WTC11 (cell line): Measurements from ENCODE around the gene AMOT. TPM values are rescaled to one million over a fixed set of nuclear protein-coding genes. Genes with fewer than 3 reads are reported as not detected.

Source experiments
- ATAC-seq: fragments of 200-7000 bp; cut with Tn5 transposase; 2 replicates; pipeline ENCODE4 v1.10.0; 2021; ENCODE audit warnings: mild to moderate bottlenecking, moderate library complexity
- CTCF ChIA-PET: fragments of 300-600 bp; sonication (Branson Sonifier 250); formaldehyde crosslinking; loops from one replicate; lab custom pipeline; 2021; ENCODE audit warnings: antibody characterized with exemption; lab: Charles Lee
- POLR2A ChIA-PET: fragments of 350-600 bp; sonication (Branson Sonifier 250); formaldehyde crosslinking; loops from one replicate; lab custom pipeline; 2021; ENCODE audit warnings: antibody characterized with exemption; lab: Charles Lee
- DNase-seq: peaks from one replicate; pipeline ENCODE4 v3.0.0; 2021; ENCODE audit warnings: low spot score
- H3K27ac Mint-ChIP-seq: 2 replicates; pipeline ENCODE4 v1.8.0; 2021; ENCODE audit warnings: mixed read lengths
- H3K27me3 Mint-ChIP-seq: 2 replicates; pipeline ENCODE4 v1.8.0; 2021; ENCODE audit warnings: low read depth, mild to moderate bottlenecking, moderate library complexity, mixed read lengths
- H3K36me3 Mint-ChIP-seq: 2 replicates; pipeline ENCODE4 v1.8.0; 2021; ENCODE audit warnings: mixed read lengths
- H3K4me1 Mint-ChIP-seq: 2 replicates; pipeline ENCODE4 v1.8.0; 2022; ENCODE audit warnings: mixed read lengths
- H3K4me3 Mint-ChIP-seq: 2 replicates; pipeline ENCODE4 v1.8.0; 2021; ENCODE audit warnings: mild to moderate bottlenecking, moderate library complexity, mixed read lengths
- H3K9me3 Mint-ChIP-seq: 2 replicates; pipeline ENCODE4 v1.8.0; 2021; ENCODE audit warnings: mixed read lengths
- ATF2 ChIP-seq: sonication (generic); formaldehyde crosslinking; IDR thresholded peaks from 2 replicates; pipeline ENCODE4 v1.8.1; 2022; ENCODE audit warnings: low read depth, missing genetic modification reagents, borderline replicate concordance
- FOXK1 ChIP-seq: sonication (generic); formaldehyde crosslinking; IDR thresholded peaks from 2 replicates; pipeline ENCODE4 v1.8.0; 2022; ENCODE audit warnings: mild to moderate bottlenecking, moderate library complexity, missing genetic modification reagents
- JAZF1 ChIP-seq: fragments of 250-450 bp; sonication (Bioruptor Pico); IDR thresholded peaks from 2 replicates; pipeline ENCODE4 v1.9.0; 2021; ENCODE audit warnings: moderate library complexity, mild to moderate bottlenecking, inconsistent platforms
- JUN ChIP-seq: sonication (generic); formaldehyde crosslinking; IDR thresholded peaks from 2 replicates; pipeline ENCODE4 v1.8.0; 2023; ENCODE audit warnings: mild to moderate bottlenecking, missing genetic modification reagents
- KAT7 ChIP-seq: sonication (generic); formaldehyde crosslinking; IDR thresholded peaks from 2 replicates; pipeline ENCODE4 v1.8.1; 2023; ENCODE audit warnings: missing genetic modification reagents, mild to moderate bottlenecking, borderline replicate concordance
- MLX ChIP-seq: sonication (generic); formaldehyde crosslinking; IDR thresholded peaks from 2 replicates; pipeline ENCODE4 v1.8.1; 2023; ENCODE audit warnings: mild to moderate bottlenecking, missing genetic modification reagents, moderate library complexity
- MYBL2 ChIP-seq: sonication (generic); formaldehyde crosslinking; IDR thresholded peaks from 2 replicates; pipeline ENCODE4 v1.8.1; 2023; ENCODE audit warnings: mild to moderate bottlenecking, moderate library complexity, missing genetic modification reagents
- NR2C2 ChIP-seq: sonication (generic); formaldehyde crosslinking; IDR thresholded peaks from 2 replicates; pipeline ENCODE4 v1.8.0; 2022; ENCODE audit warnings: mild to moderate bottlenecking, missing genetic modification reagents
- RELA ChIP-seq: sonication (generic); formaldehyde crosslinking; IDR thresholded peaks from 2 replicates; pipeline ENCODE4 v1.8.1; 2022; ENCODE audit warnings: missing genetic modification reagents, mild to moderate bottlenecking, borderline replicate concordance
- SOX15 ChIP-seq: fragments of 250-450 bp; sonication (Bioruptor Pico); IDR thresholded peaks from 2 replicates; pipeline ENCODE4 v1.9.0; 2021; ENCODE audit warnings: mild to moderate bottlenecking
- TEAD1 ChIP-seq: sonication (generic); formaldehyde crosslinking; IDR thresholded peaks from 2 replicates; pipeline ENCODE4 v1.8.0; 2022; ENCODE audit warnings: mild to moderate bottlenecking, missing genetic modification reagents
- ZNF138 ChIP-seq: sonication (generic); formaldehyde crosslinking; conservative IDR thresholded peaks from 2 replicates; pipeline ENCODE4 v1.8.1; 2022; ENCODE audit warnings: mild to moderate bottlenecking, moderate library complexity, missing genetic modification reagents
- ZNF232 ChIP-seq: sonication (generic); formaldehyde crosslinking; IDR thresholded peaks from 2 replicates; pipeline ENCODE4 v1.8.0; 2022; ENCODE audit warnings: mild to moderate bottlenecking, missing genetic modification reagents
- ZNF317 ChIP-seq: sonication (generic); formaldehyde crosslinking; IDR thresholded peaks from 2 replicates; pipeline ENCODE4 v1.8.1; 2023; ENCODE audit warnings: low read depth, mild to moderate bottlenecking, moderate library complexity, missing genetic modification reagents, borderline replicate concordance
- ZNF423 ChIP-seq: fragments of 250-450 bp; sonication (Bioruptor Pico); IDR thresholded peaks from 2 replicates; pipeline ENCODE4 v2.1.2; 2022; ENCODE audit warnings: mild to moderate bottlenecking, moderate library complexity
- ZNF425 ChIP-seq: fragments of 250-450 bp; sonication (Bioruptor Pico); conservative IDR thresholded peaks from 2 replicates; pipeline ENCODE4 v1.9.0; 2021; ENCODE audit warnings: mild to moderate bottlenecking
- total RNA-seq: library from RNA; stranded (reverse); gene quantifications from 3 replicates; pipeline ENCODE4 v1.2.3, GENCODE V29; 2021
- TF ChIP-seq, protein P1 (sequence below): sonication (generic); formaldehyde crosslinking; IDR thresholded peaks from 2 replicates; pipeline ENCODE4 v1.8.1; 2022; ENCODE audit warnings: missing genetic modification reagents, borderline replicate concordance
- TF ChIP-seq, protein P2 (sequence below): sonication (generic); formaldehyde crosslinking; IDR thresholded peaks from 2 replicates; pipeline ENCODE4 v1.8.1; 2023; ENCODE audit warnings: mild to moderate bottlenecking, missing genetic modification reagents, borderline replicate concordance
- TF ChIP-seq, protein P3 (sequence below): sonication (generic); formaldehyde crosslinking; IDR thresholded peaks from 2 replicates; pipeline ENCODE4 v1.8.1; 2022; ENCODE audit warnings: mild to moderate bottlenecking, missing genetic modification reagents, moderate library complexity, borderline replicate concordance

The AMOT gene
- total RNA-seq, 1 experiment from 2014 or later: 7.2 TPM

- TF ChIP-seq ZNF425 (CRISPR knock-in tag) (no peak), MYBL2 (no peak), ZNF423 (CRISPR knock-in tag) (no peak)
Observed at GRCh38 chrX:112789931-112790330, 50.7 kb downstream of the AMOT start (continued).

GRCh38 chrX:112786076-112786475 is 54.6 kb downstream of the AMOT start:
- H3K9me3 Mint-ChIP-seq: peaks cover 7% of the 10 kb centered on the region
- TF ChIP-seq NR2C2 (CRISPR knock-in tag) (no peak), ZNF317 (CRISPR knock-in tag) (no peak), KAT7 (CRISPR knock-in tag) (no peak), SOX15 (no peak), TEAD1 (no peak), FOXK1 (CRISPR knock-in tag) (no peak), ATF2 (CRISPR knock-in tag) (no peak), RELA (CRISPR knock-in tag) (no peak), ZNF232 (CRISPR knock-in tag) (no peak), ZNF425 (CRISPR knock-in tag) (no peak)
- TF ChIP-seq, protein P1, sequence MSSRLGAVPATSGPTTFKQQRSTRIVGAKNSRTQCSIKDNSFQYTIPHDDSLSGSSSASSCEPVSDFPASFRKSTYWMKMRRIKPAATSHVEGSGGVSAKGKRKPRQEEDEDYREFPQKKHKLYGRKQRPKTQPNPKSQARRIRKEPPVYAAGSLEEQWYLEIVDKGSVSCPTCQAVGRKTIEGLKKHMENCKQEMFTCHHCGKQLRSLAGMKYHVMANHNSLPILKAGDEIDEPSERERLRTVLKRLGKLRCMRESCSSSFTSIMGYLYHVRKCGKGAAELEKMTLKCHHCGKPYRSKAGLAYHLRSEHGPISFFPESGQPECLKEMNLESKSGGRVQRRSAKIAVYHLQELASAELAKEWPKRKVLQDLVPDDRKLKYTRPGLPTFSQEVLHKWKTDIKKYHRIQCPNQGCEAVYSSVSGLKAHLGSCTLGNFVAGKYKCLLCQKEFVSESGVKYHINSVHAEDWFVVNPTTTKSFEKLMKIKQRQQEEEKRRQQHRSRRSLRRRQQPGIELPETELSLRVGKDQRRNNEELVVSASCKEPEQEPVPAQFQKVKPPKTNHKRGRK (CRISPR knock-in tag): no peak
- no peak overlapping the region for H3K4me3 Mint-ChIP-seq
- peaks cover 13% of the 10 kb centered on the region for H3K4me1 Mint-ChIP-seq
- ATAC-seq: no peak
- ChIA-PET POLR2A (no interaction called here), CTCF (no interaction called here)
- peaks cover 10% of the 10 kb centered on the region; the same call in 1 of the 2 replicates for H3K36me3 Mint-ChIP-seq
- DNase-seq: no peak
- H3K27ac Mint-ChIP-seq: no peak overlapping the region
- H3K27me3 Mint-ChIP-seq: no peaks in the 10 kb centered on the region

- H3K9me3 Mint-ChIP-seq: peaks cover 7% of the 10 kb centered on the region
- H3K4me1 Mint-ChIP-seq: peaks cover 13% of the 10 kb centered on the region
- H3K27me3 Mint-ChIP-seq: no peaks in the 10 kb centered on the region
- H3K36me3 Mint-ChIP-seq: peaks cover 10% of the 10 kb centered on the region; the same call in 1 of the 2 replicates
- no peak overlapping the region for H3K27ac Mint-ChIP-seq
- ChIA-PET POLR2A (no interaction called here), CTCF (no interaction called here)
- no peak overlapping the region for H3K4me3 Mint-ChIP-seq
- no peak for DNase-seq
- no peak for ATAC-seq
- TF ChIP-seq ZNF138 (CRISPR knock-in tag) (no peak), MLX (no peak), JAZF1 (no peak), JUN (CRISPR knock-in tag) (no peak)
- TF ChIP-seq, protein P2, sequence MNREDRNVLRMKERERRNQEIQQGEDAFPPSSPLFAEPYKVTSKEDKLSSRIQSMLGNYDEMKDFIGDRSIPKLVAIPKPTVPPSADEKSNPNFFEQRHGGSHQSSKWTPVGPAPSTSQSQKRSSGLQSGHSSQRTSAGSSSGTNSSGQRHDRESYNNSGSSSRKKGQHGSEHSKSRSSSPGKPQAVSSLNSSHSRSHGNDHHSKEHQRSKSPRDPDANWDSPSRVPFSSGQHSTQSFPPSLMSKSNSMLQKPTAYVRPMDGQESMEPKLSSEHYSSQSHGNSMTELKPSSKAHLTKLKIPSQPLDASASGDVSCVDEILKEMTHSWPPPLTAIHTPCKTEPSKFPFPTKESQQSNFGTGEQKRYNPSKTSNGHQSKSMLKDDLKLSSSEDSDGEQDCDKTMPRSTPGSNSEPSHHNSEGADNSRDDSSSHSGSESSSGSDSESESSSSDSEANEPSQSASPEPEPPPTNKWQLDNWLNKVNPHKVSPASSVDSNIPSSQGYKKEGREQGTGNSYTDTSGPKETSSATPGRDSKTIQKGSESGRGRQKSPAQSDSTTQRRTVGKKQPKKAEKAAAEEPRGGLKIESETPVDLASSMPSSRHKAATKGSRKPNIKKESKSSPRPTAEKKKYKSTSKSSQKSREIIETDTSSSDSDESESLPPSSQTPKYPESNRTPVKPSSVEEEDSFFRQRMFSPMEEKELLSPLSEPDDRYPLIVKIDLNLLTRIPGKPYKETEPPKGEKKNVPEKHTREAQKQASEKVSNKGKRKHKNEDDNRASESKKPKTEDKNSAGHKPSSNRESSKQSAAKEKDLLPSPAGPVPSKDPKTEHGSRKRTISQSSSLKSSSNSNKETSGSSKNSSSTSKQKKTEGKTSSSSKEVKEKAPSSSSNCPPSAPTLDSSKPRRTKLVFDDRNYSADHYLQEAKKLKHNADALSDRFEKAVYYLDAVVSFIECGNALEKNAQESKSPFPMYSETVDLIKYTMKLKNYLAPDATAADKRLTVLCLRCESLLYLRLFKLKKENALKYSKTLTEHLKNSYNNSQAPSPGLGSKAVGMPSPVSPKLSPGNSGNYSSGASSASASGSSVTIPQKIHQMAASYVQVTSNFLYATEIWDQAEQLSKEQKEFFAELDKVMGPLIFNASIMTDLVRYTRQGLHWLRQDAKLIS (CRISPR knock-in tag): no peak
- TF ChIP-seq, protein P3, sequence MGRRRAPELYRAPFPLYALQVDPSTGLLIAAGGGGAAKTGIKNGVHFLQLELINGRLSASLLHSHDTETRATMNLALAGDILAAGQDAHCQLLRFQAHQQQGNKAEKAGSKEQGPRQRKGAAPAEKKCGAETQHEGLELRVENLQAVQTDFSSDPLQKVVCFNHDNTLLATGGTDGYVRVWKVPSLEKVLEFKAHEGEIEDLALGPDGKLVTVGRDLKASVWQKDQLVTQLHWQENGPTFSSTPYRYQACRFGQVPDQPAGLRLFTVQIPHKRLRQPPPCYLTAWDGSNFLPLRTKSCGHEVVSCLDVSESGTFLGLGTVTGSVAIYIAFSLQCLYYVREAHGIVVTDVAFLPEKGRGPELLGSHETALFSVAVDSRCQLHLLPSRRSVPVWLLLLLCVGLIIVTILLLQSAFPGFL (CRISPR knock-in tag): no peak
Observed at GRCh38 chrX:112785344-112785743, 55.3 kb downstream of the AMOT start.
